HL-60 (cell line): Measurements from ENCODE around the gene CYS1.
"Not testable (repeated sequence)": the region's sequence is repeated elsewhere in the genome, so short reads cannot be mapped to it uniquely, and the experiment has no call there.

Experiments
- DNase-seq, 2 experiments: peaks; one replicate each; pipeline ENCODE4 v3.0.0-alpha.2; 2010 to 2020; ENCODE audit warnings: low read depth in 1 of 2, low spot score in 1 of 2
- H3K27ac ChIP-seq: fragments of 250-450 bp; sonication (Bioruptor Pico); replicated peaks from 2 replicates; pipeline ENCODE4 v1.5.1; 2020; ENCODE audit warnings: mild to moderate bottlenecking, moderate library complexity
- H3K27me3 ChIP-seq: fragments of 250-450 bp; sonication (Bioruptor Pico); 2 replicates; pipeline ENCODE4 v1.5.1; 2021; ENCODE audit warnings: mild to moderate bottlenecking, moderate library complexity; ENCODE audit not compliant: insufficient read depth, poor library complexity, severe bottlenecking
- H3K4me3 ChIP-seq: replicated peaks from 2 replicates; pipeline ENCODE4 v1.5.1; 2011; ENCODE audit warnings: mild to moderate bottlenecking, control low read depth, low read length; ENCODE audit not compliant: insufficient read depth
- GABPA ChIP-seq: IDR thresholded peaks from 2 replicates; pipeline ENCODE4 v1.6.1; 2012; ENCODE audit warnings: low read depth
- POLR2AphosphoS5 ChIP-seq: IDR thresholded peaks from 2 replicates; pipeline ENCODE4 v1.6.1; 2012; ENCODE audit warnings: low read depth
- SPI1 ChIP-seq: IDR thresholded peaks from 2 replicates; pipeline ENCODE4 v1.6.1; 2012; ENCODE audit warnings: low read depth, mild to moderate bottlenecking, borderline replicate concordance
- TF ChIP-seq, protein P1 (sequence below): IDR thresholded peaks from 2 replicates; pipeline ENCODE4 v1.6.1; 2012; ENCODE audit warnings: low read depth; ENCODE audit not compliant: insufficient replicate concordance
- TF ChIP-seq, protein P2 (sequence below): IDR thresholded peaks from one replicate; pipeline ENCODE4 v1.5.1; 2011; ENCODE audit warnings: low read length, control low read depth, inconsistent platforms; ENCODE audit not compliant: insufficient read depth

The CYS1 gene

DNA sequence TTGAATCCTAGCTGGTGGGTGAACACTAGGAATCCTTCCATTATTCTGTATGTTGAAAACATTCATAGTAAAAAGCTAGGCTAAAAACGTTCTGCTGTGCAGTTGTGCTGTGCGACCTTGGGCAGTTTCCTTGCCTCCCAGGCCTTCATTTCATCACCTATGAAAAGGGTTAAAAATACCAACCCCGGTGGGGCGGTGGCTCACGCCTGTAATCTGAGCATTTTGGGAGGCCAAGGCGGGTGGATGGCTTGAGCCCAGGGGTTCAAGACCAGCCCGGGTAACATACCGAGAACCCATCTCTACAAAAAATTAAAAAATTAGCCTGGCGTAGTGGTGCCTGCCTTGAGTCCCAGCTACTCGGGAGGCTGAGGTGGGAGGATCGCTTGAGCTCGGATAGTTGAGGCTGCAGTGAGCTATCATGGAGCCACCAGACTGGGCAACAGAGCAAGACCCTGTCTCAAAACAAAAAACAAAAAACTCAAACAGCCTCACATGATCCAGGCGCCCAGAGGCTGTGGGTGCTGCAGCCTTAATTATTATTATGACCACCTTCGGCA is 39.5 kb upstream of the CYS1 start:
- peak overlapping the region; percentile 63; the same call in 1 of the 2 replicates for H3K4me3 ChIP-seq
- no peaks in the 10 kb centered on the region for H3K27me3 ChIP-seq
- DNase-seq = no peak
- peak overlapping the region; percentile 98 for H3K27ac ChIP-seq
- no peak for TF ChIP-seq POLR2AphosphoS5
- no peak for TF ChIP-seq GABPA
- TF ChIP-seq, protein P1, sequence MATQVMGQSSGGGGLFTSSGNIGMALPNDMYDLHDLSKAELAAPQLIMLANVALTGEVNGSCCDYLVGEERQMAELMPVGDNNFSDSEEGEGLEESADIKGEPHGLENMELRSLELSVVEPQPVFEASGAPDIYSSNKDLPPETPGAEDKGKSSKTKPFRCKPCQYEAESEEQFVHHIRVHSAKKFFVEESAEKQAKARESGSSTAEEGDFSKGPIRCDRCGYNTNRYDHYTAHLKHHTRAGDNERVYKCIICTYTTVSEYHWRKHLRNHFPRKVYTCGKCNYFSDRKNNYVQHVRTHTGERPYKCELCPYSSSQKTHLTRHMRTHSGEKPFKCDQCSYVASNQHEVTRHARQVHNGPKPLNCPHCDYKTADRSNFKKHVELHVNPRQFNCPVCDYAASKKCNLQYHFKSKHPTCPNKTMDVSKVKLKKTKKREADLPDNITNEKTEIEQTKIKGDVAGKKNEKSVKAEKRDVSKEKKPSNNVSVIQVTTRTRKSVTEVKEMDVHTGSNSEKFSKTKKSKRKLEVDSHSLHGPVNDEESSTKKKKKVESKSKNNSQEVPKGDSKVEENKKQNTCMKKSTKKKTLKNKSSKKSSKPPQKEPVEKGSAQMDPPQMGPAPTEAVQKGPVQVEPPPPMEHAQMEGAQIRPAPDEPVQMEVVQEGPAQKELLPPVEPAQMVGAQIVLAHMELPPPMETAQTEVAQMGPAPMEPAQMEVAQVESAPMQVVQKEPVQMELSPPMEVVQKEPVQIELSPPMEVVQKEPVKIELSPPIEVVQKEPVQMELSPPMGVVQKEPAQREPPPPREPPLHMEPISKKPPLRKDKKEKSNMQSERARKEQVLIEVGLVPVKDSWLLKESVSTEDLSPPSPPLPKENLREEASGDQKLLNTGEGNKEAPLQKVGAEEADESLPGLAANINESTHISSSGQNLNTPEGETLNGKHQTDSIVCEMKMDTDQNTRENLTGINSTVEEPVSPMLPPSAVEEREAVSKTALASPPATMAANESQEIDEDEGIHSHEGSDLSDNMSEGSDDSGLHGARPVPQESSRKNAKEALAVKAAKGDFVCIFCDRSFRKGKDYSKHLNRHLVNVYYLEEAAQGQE = no peak

DNA sequence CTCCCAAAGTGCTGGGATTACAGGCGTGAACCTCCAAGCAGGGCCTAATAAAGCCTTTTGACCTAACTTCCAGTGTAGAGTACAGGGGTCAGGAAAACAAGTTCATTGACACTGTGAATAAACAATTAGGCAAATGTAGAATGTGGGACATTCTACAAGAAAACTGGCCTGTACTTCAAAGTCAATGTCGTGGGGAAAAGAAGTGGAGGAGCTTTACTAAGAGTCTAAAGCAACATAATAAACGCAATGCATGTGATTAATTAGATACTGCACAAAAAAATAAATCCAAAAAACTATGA is 38.8 kb upstream of the CYS1 start:
- Histone ChIP-seq H3K27ac (no peak overlapping the region), H3K4me3 (no peak overlapping the region), H3K27me3 (no peaks in the 10 kb centered on the region)
- no peak for DNase-seq
- TF ChIP-seq SPI1 = no peak
- TF ChIP-seq, protein P1 = no peak
- TF ChIP-seq POLR2AphosphoS5 = no peak
- TF ChIP-seq, protein P2, sequence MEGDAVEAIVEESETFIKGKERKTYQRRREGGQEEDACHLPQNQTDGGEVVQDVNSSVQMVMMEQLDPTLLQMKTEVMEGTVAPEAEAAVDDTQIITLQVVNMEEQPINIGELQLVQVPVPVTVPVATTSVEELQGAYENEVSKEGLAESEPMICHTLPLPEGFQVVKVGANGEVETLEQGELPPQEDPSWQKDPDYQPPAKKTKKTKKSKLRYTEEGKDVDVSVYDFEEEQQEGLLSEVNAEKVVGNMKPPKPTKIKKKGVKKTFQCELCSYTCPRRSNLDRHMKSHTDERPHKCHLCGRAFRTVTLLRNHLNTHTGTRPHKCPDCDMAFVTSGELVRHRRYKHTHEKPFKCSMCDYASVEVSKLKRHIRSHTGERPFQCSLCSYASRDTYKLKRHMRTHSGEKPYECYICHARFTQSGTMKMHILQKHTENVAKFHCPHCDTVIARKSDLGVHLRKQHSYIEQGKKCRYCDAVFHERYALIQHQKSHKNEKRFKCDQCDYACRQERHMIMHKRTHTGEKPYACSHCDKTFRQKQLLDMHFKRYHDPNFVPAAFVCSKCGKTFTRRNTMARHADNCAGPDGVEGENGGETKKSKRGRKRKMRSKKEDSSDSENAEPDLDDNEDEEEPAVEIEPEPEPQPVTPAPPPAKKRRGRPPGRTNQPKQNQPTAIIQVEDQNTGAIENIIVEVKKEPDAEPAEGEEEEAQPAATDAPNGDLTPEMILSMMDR = no peak
- TF ChIP-seq GABPA = no peak

DNA sequence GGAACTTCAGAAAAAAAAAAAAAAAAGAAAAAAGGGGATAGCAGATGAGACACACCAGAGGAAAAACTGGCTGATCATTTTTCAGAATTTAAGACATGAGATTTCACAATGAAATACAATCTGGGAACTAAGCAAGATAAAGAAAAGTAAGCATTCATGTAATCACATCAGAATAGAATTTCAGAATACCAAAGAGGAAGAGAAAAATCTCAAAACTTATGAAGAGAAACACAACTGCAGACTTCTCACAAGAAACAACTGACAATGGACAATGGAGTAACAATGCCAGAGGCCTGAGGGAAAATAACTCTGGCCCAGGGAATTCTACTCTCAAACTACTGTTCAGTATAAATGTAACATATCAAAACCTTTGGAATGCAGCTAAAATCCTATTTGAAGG is 29.1 kb upstream of the CYS1 start:
- no peak for DNase-seq
- TF ChIP-seq POLR2AphosphoS5 (no peak), GABPA (no peak), SPI1 (no peak)
- TF ChIP-seq, protein P1 = no peak
- TF ChIP-seq, protein P2 = no peak
- H3K4me3 ChIP-seq = no peak overlapping the region
- no peaks in the 10 kb centered on the region for H3K27me3 ChIP-seq
- no peak overlapping the region for H3K27ac ChIP-seq

DNA sequence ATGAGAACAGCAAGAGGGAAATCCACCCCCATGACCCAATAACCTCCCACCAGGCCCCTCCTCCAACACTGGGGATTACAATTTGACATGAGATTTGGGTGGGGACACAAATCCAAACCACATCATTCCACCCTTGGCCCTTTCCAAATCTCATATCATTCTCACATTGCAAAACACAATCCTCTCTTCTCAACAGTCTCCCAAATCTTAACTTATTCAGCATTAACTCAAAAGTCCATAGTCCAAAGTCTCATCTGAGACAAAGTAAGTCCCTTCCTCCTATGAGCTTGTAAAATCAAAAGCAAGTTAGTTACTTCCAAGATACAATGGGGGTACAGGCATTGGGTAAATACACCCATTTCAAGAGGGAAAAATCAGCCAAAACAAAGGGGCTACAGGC is 24.7 kb upstream of the CYS1 start:
- not testable (repeated sequence) for H3K27me3 ChIP-seq, DNase-seq, H3K4me3 ChIP-seq, H3K27ac ChIP-seq
